Measurements from ENCODE around the gene SLC12A9. TPM values are rescaled to one million over a fixed set of nuclear protein-coding genes. Genes with fewer than 3 reads are reported as not detected.

Gene SLC12A9
- total RNA-seq, 3 donors from 2014 or later = 13.3 to 18.0 (median 16.7) TPM

DNA sequence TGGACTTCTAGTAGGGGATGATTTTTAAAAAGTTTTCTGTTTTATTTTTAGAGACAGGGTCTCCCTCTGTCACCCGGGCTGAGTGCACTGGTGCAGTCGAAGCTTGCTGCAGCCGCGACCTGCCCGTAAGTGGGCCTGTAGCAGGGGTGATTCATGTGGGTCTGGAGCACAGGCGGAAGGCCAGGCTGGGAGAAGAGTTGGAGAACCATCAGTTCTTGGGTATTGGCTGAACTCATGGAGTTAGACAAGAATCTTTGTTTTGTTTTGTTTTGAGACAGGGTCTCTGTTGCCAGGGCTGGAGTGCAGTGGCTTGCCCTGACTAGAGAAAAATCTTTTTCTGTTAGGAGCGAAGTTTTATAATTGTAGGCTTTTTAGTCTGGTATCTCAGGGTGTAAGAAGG lies 28.1 kb downstream of the SLC12A9 start:
- Histone ChIP-seq H3K4me3 (no peak overlapping the region), H3K36me3 (peaks cover 10% of the 10 kb centered on the region), H3K27ac (no peak overlapping the region), H3K4me1 (peaks cover 9% of the 10 kb centered on the region in 2 donors), H3K9me3 (no peaks in the 10 kb centered on the region), H3K27me3 (no peaks in the 10 kb centered on the region)
- no peak for TF ChIP-seq POLR2A (IDR thresholded peaks at IDR 0.05)
- TF ChIP-seq POLR2AphosphoS5 (IDR thresholded peaks at IDR 0.05) = no peak
- TF ChIP-seq, protein P1, sequence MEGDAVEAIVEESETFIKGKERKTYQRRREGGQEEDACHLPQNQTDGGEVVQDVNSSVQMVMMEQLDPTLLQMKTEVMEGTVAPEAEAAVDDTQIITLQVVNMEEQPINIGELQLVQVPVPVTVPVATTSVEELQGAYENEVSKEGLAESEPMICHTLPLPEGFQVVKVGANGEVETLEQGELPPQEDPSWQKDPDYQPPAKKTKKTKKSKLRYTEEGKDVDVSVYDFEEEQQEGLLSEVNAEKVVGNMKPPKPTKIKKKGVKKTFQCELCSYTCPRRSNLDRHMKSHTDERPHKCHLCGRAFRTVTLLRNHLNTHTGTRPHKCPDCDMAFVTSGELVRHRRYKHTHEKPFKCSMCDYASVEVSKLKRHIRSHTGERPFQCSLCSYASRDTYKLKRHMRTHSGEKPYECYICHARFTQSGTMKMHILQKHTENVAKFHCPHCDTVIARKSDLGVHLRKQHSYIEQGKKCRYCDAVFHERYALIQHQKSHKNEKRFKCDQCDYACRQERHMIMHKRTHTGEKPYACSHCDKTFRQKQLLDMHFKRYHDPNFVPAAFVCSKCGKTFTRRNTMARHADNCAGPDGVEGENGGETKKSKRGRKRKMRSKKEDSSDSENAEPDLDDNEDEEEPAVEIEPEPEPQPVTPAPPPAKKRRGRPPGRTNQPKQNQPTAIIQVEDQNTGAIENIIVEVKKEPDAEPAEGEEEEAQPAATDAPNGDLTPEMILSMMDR (IDR thresholded peaks at IDR 0.05) = no peak
- intact Hi-C loops (cut with DNase I; ENCODE audit: low total_unique reads) = no loop called here
- no peak for DNase-seq (ENCODE audit: low spot score in 2 of 2)

DNA sequence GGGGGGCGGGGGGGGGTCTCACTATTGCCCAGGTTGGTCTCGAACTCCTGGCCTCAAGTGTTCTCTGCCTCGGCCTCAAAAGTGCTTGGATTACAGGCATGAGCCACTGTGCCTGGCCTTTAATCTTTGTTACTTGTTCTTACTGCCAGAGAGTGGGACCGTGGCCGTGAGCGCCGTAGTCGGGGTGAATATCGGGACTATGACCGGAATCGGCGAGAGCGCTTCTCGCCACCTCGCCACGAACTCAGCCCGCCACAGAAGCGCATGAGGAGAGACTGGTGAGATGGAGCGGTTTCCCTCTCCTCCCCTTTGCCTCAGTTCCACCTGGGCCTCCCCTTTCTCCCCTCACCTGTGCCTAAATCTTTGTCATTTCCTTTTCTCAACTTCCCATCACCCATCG lies 28.6 kb downstream of the SLC12A9 start:
- peaks cover 15% of the 10 kb centered on the region for H3K36me3 ChIP-seq

DNA sequence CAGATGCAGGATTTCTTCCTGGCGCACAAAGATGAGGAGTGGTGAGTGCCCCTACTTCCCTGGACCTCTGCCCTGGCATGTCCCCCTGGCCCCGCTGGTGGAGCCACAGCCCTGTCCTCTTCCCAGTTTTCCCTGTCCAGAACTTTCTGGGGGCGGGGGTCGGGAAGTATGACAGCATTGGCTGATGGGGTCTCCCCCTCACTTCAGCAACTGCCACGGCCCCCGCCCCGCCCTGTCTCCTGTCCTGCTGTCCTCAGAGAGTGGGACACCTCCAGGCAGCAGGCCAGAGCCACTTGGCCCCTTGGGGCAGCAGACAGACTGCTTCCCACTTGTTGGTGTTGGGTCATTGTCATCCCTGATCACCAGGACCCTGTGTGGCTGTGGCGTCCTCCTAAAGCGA lies 29.7 kb downstream of the SLC12A9 start:
- no peak for TF ChIP-seq POLR2AphosphoS5 (IDR thresholded peaks at IDR 0.05)
- TF ChIP-seq, protein P1 (IDR thresholded peaks at IDR 0.05) = no peak
- no peak for TF ChIP-seq POLR2A (IDR thresholded peaks at IDR 0.05)
- no peaks in the 10 kb centered on the region for H3K4me1 ChIP-seq
- H3K4me3 ChIP-seq = no peak overlapping the region
- H3K36me3 ChIP-seq = peaks cover 25% of the 10 kb centered on the region
- intact Hi-C loops (cut with DNase I; ENCODE audit: low total_unique reads) = no loop called here
- no peak overlapping the region for H3K27ac ChIP-seq
- no peak for DNase-seq (ENCODE audit: low spot score in 2 of 2)
- no peaks in the 10 kb centered on the region for H3K9me3 ChIP-seq
- no peaks in the 10 kb centered on the region for H3K27me3 ChIP-seq

More for the DNA sequence above, 28.6 kb downstream of the SLC12A9 start:
- Histone ChIP-seq H3K4me1 (peaks cover 4 to 6% of the 10 kb centered on the region in 2 donors), H3K4me3 (no peak overlapping the region), H3K27ac (no peak overlapping the region), H3K9me3 (no peaks in the 10 kb centered on the region), H3K27me3 (no peaks in the 10 kb centered on the region)
- intact Hi-C loops (cut with DNase I; ENCODE audit: low total_unique reads) = no loop called here
- DNase-seq (ENCODE audit: low spot score in 2 of 2) = no peak
- TF ChIP-seq POLR2A (IDR thresholded peaks at IDR 0.05) = no peak
- no peak for TF ChIP-seq POLR2AphosphoS5 (IDR thresholded peaks at IDR 0.05)
- TF ChIP-seq, protein P1 (IDR thresholded peaks at IDR 0.05) = no peak

DNA sequence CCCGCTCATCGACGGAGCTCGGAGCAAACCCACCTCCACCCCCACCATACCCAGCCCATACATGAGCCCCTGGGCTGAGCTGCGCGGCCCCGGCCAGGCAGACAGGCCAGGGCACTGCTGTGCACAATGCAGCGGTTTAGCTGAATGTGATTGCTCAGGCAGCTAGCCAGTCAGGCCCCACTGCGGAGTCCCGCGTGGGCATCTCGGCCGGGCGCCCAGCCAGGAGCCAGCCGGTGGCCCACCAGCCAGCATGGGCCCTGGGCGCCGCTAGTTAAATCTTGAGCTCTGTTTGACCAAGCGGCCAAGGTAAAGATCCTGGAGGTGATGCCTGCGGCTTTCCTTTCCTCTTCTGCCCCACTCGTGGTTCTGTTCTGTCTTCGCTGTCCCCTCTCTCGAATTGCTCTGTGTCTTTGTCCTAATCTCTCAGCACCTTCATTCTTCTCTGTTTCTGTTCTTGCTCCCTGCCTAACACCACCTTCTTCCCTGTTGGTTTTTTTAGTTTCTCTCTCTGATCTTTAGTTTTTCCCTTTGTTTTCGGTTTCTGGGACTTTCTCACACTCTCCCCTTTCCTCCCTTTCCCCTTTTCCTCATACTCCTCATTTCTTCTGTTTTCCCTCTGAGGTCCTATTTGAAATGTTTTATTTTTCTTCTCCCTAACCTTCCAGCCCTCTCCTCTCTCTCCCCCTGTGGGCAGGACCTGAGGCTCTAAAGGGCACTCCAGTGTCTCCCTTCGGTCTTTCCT lies 30.4 kb downstream of the SLC12A9 start:
- DNase-seq (ENCODE audit: low spot score in 2 of 2) = no peak
- Histone ChIP-seq H3K27me3 (no peaks in the 10 kb centered on the region), H3K4me1 (no peaks in the 10 kb centered on the region), H3K27ac (peak overlapping the region in 1 of 2 donors; percentile 19), H3K4me3 (no peak overlapping the region), H3K36me3 (peaks cover 25% of the 10 kb centered on the region), H3K9me3 (no peaks in the 10 kb centered on the region)
- intact Hi-C loops (cut with DNase I; ENCODE audit: low total_unique reads) = no loop called here
- no peak for TF ChIP-seq POLR2A (IDR thresholded peaks at IDR 0.05)
- TF ChIP-seq, protein P1 (IDR thresholded peaks at IDR 0.05) = no peak
- no peak for TF ChIP-seq POLR2AphosphoS5 (IDR thresholded peaks at IDR 0.05)

GRCh38 chr7:100884736-100885439 lies 32.4 kb downstream of the SLC12A9 start:
- Histone ChIP-seq H3K27ac (no peak overlapping the region), H3K9me3 (no peaks in the 10 kb centered on the region), H3K4me1 (peaks cover 0 to 4% of the 10 kb centered on the region in 2 donors), H3K4me3 (no peak overlapping the region), H3K27me3 (no peaks in the 10 kb centered on the region), H3K36me3 (peaks cover 25% of the 10 kb centered on the region)
- intact Hi-C loops (cut with DNase I; ENCODE audit: low total_unique reads) = no loop called here
- no peak for TF ChIP-seq POLR2A (IDR thresholded peaks at IDR 0.05)
- TF ChIP-seq, protein P1 (IDR thresholded peaks at IDR 0.05) = no peak
- no peak for TF ChIP-seq POLR2AphosphoS5 (IDR thresholded peaks at IDR 0.05)
- no peak for DNase-seq (ENCODE audit: low spot score in 2 of 2)
